ENCODE results near the gene KRTAP4-1.
"Not testable (repeated sequence)": the region's sequence is repeated elsewhere in the genome, so short reads cannot be mapped to it uniquely, and the experiment has no call there.

- not testable (repeated sequence) for TF ChIP-seq CTCF (tag by site-specific recombination; IDR thresholded peaks at IDR 0.05); YY1 (tag by site-specific recombination; IDR thresholded peaks at IDR 0.05); KLF10 (tag by site-specific recombination; IDR thresholded peaks at IDR 0.05); ZNF513 (tag by site-specific recombination; IDR thresholded peaks at IDR 0.05); ZNF148 (tag by site-specific recombination; IDR thresholded peaks at IDR 0.05; ENCODE audit: borderline replicate concordance)
Measured at GRCh38 chr17:41189837-41190318, 5.2 kb upstream of the KRTAP4-1 start, which contains the start of gene KRTAP9-1.

Data from HEK293 (cell line).